Omental fat pad (tissue), 4 donors: ENCODE results near the gene LMO4. TPM values are rescaled to one million over a fixed set of nuclear protein-coding genes. Genes with fewer than 3 reads are reported as not detected.

ENCODE experiments used
- ATAC-seq: fragments of 150-250 bp; one replicate; pipeline ENCODE4 v1.9.1; 2016; ENCODE audit warnings: mild to moderate bottlenecking, moderate library complexity; ENCODE audit not compliant: low FRiP score
- DNase-seq: peaks from one replicate; pipeline ENCODE4 v3.0.0-alpha.2; 2019; ENCODE audit warnings: low spot score
- CTCF ChIP-seq, 3 donors: fragments of 450-650 bp; IDR thresholded peaks; one replicate each; pipeline ENCODE4 v1.5.1; 2016 to 2017; ENCODE audit warnings: antibody characterized with exemption in 3 of 3, mild to moderate bottlenecking in 3 of 3, moderate library complexity in 2 of 3
- total RNA-seq, 4 donors: library from RNA; depleted of rRNA; stranded (reverse); fragments of >200 nt; gene quantifications; one replicate each; pipeline ENCODE4 v1.1.0, GENCODE V29; 2016

LMO4 gene
- total RNA-seq, 4 donors from 2014 or later, result 42.0 to 52.9 (median 49.0) TPM

GRCh38 chr1:87392248-87393192 lies 63.8 kb downstream of the LMO4 start:
- TF ChIP-seq CTCF (IDR thresholded peaks at IDR 0.05), result no peak
- DNase-seq (no peak), ATAC-seq (no peak)

- ATAC-seq, result no peak
- no peak for DNase-seq
- no peak for TF ChIP-seq CTCF (IDR thresholded peaks at IDR 0.05)
Observed at GRCh38 chr1:87393445-87394085, 64.9 kb downstream of the LMO4 start.

GRCh38 chr1:87394513-87394912 lies 65.8 kb downstream of the LMO4 start:
- no peak for TF ChIP-seq CTCF (IDR thresholded peaks at IDR 0.05)
- ATAC-seq (no peak), DNase-seq (no peak)

GRCh38 chr1:87394982-87395381 lies 66.3 kb downstream of the LMO4 start:
- DNase-seq (no peak), ATAC-seq (no peak)
- TF ChIP-seq CTCF (IDR thresholded peaks at IDR 0.05), result no peak
